AG04449 (cell line): ENCODE data around the gene CMTM3.
"Not testable (repeated sequence)": the region's sequence is repeated elsewhere in the genome, so short reads cannot be mapped to it uniquely, and the experiment has no call there.

Experiments
- CTCF ChIA-PET: fragments of 350-600 bp; formaldehyde crosslinking; extraction: SDS; loops from one replicate; lab custom pipeline; 2021; ENCODE audit warnings: antibody characterized with exemption; lab: Yijun Ruan, JAX
- POLR2A ChIA-PET: fragments of 400-600, 350-600 bp; formaldehyde crosslinking; extraction: SDS; loops from one replicate; lab custom pipeline; 2020; ENCODE audit warnings: antibody characterized with exemption, inconsistent platforms; lab: Yijun Ruan, JAX
- DNase-seq: peaks from one replicate; pipeline ENCODE4 v3.0.0-alpha.2; 2010; ENCODE audit warnings: low read depth, low spot score
- H3K4me3 ChIP-seq: 2 replicates; pipeline ENCODE4 v1.5.1; 2011; ENCODE audit warnings: low read depth, mild to moderate bottlenecking, control low read depth, low read length
- TF ChIP-seq, protein P1 (sequence below): IDR thresholded peaks from one replicate; pipeline ENCODE4 v1.5.1; 2011; ENCODE audit warnings: mild to moderate bottlenecking, moderate library complexity, low read length, control low read depth, inconsistent platforms; ENCODE audit not compliant: insufficient read depth; ENCODE audit errors: missing control alignments

The CMTM3 gene

GRCh38 chr16:66610111-66610820, 5.8 kb downstream of the CMTM3 start:
- CTCF ChIA-PET = interaction anchor here (1.1 to 8.1 kb wide), 17 partner anchors 8 to 263 kb away, joined by 3 to 96 read pairs (median 11); partner anchors contain the start of gene CMTM4
- TF ChIP-seq, protein P1, sequence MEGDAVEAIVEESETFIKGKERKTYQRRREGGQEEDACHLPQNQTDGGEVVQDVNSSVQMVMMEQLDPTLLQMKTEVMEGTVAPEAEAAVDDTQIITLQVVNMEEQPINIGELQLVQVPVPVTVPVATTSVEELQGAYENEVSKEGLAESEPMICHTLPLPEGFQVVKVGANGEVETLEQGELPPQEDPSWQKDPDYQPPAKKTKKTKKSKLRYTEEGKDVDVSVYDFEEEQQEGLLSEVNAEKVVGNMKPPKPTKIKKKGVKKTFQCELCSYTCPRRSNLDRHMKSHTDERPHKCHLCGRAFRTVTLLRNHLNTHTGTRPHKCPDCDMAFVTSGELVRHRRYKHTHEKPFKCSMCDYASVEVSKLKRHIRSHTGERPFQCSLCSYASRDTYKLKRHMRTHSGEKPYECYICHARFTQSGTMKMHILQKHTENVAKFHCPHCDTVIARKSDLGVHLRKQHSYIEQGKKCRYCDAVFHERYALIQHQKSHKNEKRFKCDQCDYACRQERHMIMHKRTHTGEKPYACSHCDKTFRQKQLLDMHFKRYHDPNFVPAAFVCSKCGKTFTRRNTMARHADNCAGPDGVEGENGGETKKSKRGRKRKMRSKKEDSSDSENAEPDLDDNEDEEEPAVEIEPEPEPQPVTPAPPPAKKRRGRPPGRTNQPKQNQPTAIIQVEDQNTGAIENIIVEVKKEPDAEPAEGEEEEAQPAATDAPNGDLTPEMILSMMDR = no peak
- POLR2A ChIA-PET = interaction anchor here (0.7 to 2.1 kb wide), 2 partner anchors 8 to 207 kb away, joined by 3 to 7 read pairs; no protein-coding TSS in a partner anchor
- DNase-seq = no peak
- no peak overlapping the region for H3K4me3 ChIP-seq

DNA sequence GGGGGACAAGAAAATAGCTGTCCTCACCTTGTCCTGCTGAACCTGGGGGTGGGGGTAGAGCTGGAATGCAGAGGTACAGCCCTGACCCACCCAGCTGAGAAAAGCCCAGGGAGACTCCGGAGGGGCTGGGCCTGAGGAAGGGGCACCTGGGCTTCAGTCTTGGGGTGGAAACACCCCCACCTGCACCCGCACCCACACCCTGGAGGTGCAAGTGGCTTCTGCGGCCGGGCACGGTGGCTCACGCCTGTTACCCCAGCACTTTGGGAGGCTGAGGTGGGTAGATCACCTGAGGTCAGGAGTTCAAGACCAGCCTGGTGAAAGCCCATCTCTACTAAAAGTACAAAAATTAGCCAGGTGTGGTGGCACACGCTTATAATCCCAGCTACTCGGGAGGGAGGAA, 7.4 kb downstream of the CMTM3 start:
- DNase-seq, H3K4me3 ChIP-seq, POLR2A ChIA-PET: not testable (repeated sequence)
- CTCF ChIA-PET = interaction anchor here (2.1 to 8.1 kb wide), 4 partner anchors 7 to 256 kb away, joined by 6 to 96 read pairs (median 51); no protein-coding TSS in a partner anchor

DNA sequence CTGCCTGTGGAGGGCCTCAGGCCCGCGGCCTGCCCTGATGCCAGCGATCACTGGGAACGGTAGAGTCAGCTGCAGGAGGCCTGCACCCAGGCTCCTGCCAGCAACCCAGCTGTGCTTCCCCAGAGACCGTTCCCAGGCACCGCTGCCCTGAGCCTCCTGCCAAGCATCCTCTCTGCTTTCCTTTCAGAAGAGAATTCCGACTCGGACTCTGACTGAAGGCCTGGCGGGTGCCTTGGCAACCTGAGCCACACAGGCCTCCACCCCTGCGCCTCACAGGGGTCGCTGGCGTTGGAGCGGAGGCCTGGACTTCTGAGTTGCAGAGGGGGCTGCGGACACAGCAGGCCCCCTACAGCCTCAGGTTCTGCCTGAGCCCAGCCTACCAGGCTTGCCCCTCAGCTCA, 7.9 kb downstream of the CMTM3 start:
- POLR2A ChIA-PET = no interaction called here
- TF ChIP-seq, protein P1 = no peak
- no peak for DNase-seq
- CTCF ChIA-PET = interaction anchor here (0.6 to 8.1 kb wide), 6 partner anchors 39 to 898 kb away, joined by 3 to 72 read pairs (median 6); no protein-coding TSS in a partner anchor
- no peak overlapping the region for H3K4me3 ChIP-seq

GRCh38 chr16:66614161-66614802, 9.8 kb downstream of the CMTM3 start:
- DNase-seq = no peak
- no peak overlapping the region for H3K4me3 ChIP-seq
- POLR2A ChIA-PET = no interaction called here
- CTCF ChIA-PET = interaction anchor here (0.9 to 1.7 kb wide), 4 partner anchors 9 to 138 kb away, joined by 3 to 6 read pairs (median 6); no protein-coding TSS in a partner anchor
- TF ChIP-seq, protein P1 = no peak

DNA sequence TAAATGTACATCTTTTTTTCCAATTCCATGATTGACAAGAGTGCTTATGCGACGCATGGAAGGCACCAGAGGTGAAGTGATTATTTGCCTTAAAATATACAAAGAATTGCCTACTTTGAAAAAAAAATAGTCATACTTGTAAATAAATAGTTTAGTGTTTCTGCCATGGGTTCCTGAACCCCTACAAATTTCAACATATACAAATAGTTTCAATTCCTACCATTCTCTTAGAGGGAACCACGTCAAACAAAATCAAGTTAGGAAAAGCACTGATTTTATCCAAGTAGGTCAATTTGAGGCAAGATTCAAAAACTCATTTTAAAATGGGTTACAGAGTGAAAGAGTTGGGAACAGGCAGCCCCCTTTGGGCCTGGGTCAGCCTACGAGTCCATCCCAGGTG, 11.7 kb downstream of the CMTM3 start:
- no peak overlapping the region for H3K4me3 ChIP-seq
- ChIA-PET CTCF (interaction anchor here (1.8 to 5.4 kb wide), 3 partner anchors 7 to 45 kb away, joined by 4 to 96 read pairs (median 26); no protein-coding TSS in a partner anchor), POLR2A (no interaction called here)
- TF ChIP-seq, protein P1 = no peak
- DNase-seq = no peak

- TF ChIP-seq, protein P1 = no peak
- POLR2A ChIA-PET = no interaction called here
- DNase-seq = no peak
- no peak overlapping the region for H3K4me3 ChIP-seq
- CTCF ChIA-PET = interaction anchor here (1.5 to 5.4 kb wide), 5 partner anchors 8 to 135 kb away, joined by 4 to 96 read pairs (median 5); partner anchors contain the start of gene DYNC1LI2
These were observed 12.1 kb downstream of the CMTM3 start for GRCh38 chr16:66616592-66616991.
